Activated T-helper 1 cell treated with anti-CD3 and anti-CD28 coated beads, Interleukin-12 subunit alpha, Interleukin-12 subunit beta, Interleukin-2, Interleukin-4 antibody, amounts not matched to agents 30 ng/mL and 10 ng/mL and 1 ng/mL, durations not matched to agents 14 hours and 24 hours and 36 hours (primary cell): ENCODE data around the gene NR5A1. TPM values are rescaled to one million over a fixed set of nuclear protein-coding genes. Genes with fewer than 3 reads are reported as not detected.

Source experiments
- DNase-seq: peaks from one replicate; pipeline ENCODE4 v3.0.0; 2021; ENCODE audit warnings: low spot score
- H3K27ac Mint-ChIP-seq: one replicate; pipeline ENCODE4 v1.8.0; 2021; ENCODE audit warnings: mild to moderate bottlenecking, mixed read lengths
- H3K27me3 Mint-ChIP-seq: one replicate; pipeline ENCODE4 v1.8.0; 2022; ENCODE audit warnings: mild to moderate bottlenecking, moderate library complexity, mixed read lengths; ENCODE audit not compliant: insufficient read depth
- H3K36me3 Mint-ChIP-seq: one replicate; pipeline ENCODE4 v1.8.0; 2021; ENCODE audit warnings: low read depth, mixed read lengths
- H3K4me1 Mint-ChIP-seq: one replicate; pipeline ENCODE4 v1.8.0; 2021; ENCODE audit warnings: low read depth, mixed read lengths
- H3K4me3 Mint-ChIP-seq: one replicate; pipeline ENCODE4 v1.8.0; 2021; ENCODE audit warnings: mild to moderate bottlenecking, moderate library complexity, mixed read lengths
- H3K9me3 Mint-ChIP-seq: one replicate; pipeline ENCODE4 v1.8.0; 2021; ENCODE audit warnings: mixed read lengths
- intact Hi-C: fragments of 100-400 bp; cut with micrococcal nuclease; formaldehyde crosslinking; loops from one replicate; pipeline ENCODE4 v1.15.1; 2024
- total RNA-seq: library from RNA; stranded (reverse); gene quantifications from 2 replicates; pipeline ENCODE4 v1.2.3, GENCODE V29; 2022

Gene NR5A1
- total RNA-seq, 1 donor from 2014 or later, result not detected

DNA sequence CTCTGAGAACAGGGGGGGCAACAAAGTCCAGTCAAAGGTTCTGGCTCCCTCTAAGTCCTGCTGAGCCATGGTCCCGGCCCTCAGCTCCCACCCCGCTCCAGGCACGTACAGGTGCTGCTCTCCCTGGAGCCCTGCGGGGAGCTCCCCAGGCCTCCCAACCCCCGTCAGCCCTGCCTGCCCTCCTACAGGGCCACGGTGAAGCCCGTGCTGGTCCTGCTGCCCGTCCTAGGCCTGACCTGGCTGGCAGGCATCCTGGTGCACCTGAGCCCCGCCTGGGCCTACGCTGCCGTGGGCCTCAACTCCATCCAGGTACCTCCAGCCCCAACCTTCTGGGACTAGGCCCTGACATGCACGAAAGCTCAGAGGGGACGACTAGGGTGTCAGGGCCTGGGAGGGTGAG, 36.9 kb downstream of the NR5A1 start:
- no peaks in the 10 kb centered on the region for H3K9me3 Mint-ChIP-seq
- intact Hi-C loops, result no loop called here
- H3K4me1 Mint-ChIP-seq, result no peaks in the 10 kb centered on the region
- H3K27ac Mint-ChIP-seq, result no peak overlapping the region
- peaks cover 2% of the 10 kb centered on the region for H3K27me3 Mint-ChIP-seq
- no peaks in the 10 kb centered on the region for H3K36me3 Mint-ChIP-seq
- DNase-seq, result no peak
- H3K4me3 Mint-ChIP-seq, result no peak overlapping the region

DNA sequence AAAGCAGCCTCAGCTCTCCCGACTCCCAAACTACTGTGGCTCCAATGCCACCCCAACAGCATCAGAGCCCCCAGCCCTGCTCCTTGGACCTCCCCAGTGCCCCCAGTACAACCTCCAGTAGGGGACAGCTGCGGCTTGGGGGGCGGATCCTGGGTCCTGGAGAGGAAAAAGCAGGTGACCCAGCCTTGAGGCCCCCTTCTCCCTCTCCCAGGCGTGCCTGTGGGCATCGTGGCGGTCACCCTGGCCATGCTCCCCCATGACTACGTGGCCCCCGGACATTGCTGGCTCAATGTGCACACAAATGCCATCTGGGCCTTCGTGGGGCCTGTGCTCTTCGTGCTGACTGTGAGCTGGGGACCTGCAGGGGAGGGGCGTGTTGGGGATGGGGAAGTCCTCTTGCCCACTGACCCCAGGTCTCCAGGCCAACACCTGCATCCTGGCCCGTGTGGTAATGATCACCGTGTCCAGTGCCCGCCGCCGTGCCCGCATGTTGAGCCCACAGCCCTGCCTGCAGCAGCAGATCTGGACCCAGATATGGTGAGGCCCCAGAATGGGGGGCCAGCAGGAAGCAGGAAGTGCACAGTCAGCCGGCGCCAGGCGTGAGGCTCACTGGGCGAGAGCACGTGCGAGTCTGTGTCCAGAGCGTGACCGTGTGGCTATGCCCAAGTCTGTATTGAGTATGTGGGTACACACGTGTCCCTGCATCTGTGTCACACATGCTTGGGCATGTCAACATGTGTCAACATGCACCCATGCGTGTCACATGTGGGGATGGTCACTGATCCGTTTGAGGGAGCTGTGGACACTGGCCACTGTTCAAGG, 38.0 kb downstream of the NR5A1 start:
- Mint-ChIP-seq H3K27me3 (peaks cover 5% of the 10 kb centered on the region), H3K9me3 (no peaks in the 10 kb centered on the region), H3K4me3 (no peak overlapping the region), H3K4me1 (no peaks in the 10 kb centered on the region), H3K27ac (no peak overlapping the region), H3K36me3 (no peaks in the 10 kb centered on the region)
- intact Hi-C loops, result no loop called here
- DNase-seq, result no peak

DNA sequence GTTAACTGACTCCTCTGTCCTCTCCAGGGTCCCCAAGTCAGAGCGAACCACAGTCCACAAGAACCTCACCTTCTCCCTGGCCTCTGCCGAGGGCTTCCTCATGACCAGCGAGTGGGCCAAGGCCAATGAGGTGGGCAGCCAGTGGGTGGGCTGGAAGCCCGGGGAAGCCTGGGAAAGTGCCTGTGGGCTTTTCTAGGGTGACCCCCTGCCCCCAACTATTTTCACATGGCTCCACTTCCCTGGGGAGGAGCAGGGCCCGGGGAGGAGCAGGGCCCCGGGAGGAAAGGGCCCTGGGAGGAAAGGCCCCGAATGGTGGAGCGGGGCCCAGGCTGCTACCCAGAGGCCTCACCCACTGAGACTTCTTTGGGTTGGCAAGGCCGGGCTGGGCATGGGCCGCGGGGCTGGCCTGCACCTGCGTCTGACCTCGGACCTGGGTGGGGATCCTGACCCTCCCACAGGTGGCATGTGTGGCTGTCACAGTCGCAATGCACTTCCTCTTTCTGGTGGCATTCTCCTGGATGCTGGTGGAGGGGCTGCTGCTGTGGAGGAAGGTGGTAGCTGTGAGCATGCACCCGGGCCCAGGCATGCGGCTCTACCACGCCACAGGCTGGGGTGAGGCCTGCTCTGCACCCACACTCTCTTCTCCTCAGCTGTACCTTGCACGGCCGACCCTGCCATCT, 39.0 kb downstream of the NR5A1 start:
- Mint-ChIP-seq H3K4me3 (no peak overlapping the region), H3K27ac (no peak overlapping the region), H3K9me3 (no peaks in the 10 kb centered on the region), H3K4me1 (no peaks in the 10 kb centered on the region), H3K27me3 (peaks cover 5% of the 10 kb centered on the region), H3K36me3 (no peaks in the 10 kb centered on the region)
- intact Hi-C loops, result no loop called here
- no peak for DNase-seq

DNA sequence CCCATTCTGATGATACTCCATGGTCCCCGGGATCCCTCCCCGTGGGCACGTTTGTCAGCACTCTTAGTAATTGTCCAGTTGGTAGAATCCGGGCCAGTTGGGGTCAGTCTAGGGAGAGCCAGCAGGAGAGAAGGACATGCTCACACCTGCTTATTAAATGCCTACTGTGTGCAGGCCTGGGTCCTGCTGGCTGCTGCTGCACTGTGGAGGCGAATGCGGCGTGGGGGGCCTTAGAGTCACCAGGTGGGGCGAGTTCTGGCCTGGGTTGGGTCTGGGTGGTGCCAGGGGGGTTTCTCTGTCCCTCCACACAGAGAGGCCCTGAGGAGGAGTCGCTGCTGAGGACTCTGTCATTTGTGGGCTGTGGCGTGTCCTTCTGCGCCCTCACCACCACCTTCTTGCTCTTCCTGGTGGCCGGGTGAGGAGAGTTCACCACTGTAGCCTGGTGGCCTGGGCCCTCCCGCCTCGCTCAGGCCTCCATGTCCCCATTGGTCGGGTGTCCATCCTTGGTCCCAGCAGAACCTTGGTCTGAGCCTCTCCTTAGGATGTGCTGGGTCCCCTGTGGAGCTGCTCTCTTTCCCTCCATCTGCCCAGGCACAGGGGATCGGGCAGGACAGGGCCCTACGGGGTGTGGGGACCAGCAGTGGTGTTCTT, 39.7 kb downstream of the NR5A1 start:
- intact Hi-C loops, result no loop called here
- Mint-ChIP-seq H3K27me3 (peaks cover 8% of the 10 kb centered on the region), H3K36me3 (no peaks in the 10 kb centered on the region), H3K4me1 (no peaks in the 10 kb centered on the region), H3K27ac (no peak overlapping the region), H3K4me3 (no peak overlapping the region), H3K9me3 (no peaks in the 10 kb centered on the region)
- DNase-seq, result no peak

DNA sequence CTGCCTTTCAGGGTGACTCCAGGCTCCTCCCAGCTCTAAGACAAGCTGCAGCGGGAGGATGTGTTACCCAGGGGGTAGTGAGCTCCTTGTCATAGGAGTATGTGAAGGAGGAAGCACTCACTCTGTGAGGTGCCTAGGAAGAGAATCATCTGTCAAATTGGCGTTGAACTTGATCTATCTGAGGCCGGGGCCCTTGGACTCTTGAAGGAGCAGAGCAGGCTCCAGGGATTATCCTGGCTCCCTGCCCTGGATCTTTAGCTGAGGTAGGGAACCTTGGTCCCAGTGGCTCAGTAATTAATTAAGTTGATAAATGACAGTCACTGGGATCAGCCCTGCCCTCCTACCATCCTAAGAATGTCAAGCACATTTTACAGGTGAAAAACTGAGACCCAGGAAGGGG, 41.5 kb downstream of the NR5A1 start:
- H3K4me1 Mint-ChIP-seq, result no peaks in the 10 kb centered on the region
- H3K27me3 Mint-ChIP-seq, result peaks cover 10% of the 10 kb centered on the region
- no peak overlapping the region for H3K4me3 Mint-ChIP-seq
- H3K36me3 Mint-ChIP-seq, result no peaks in the 10 kb centered on the region
- intact Hi-C loops, result no loop called here
- no peak overlapping the region for H3K27ac Mint-ChIP-seq
- DNase-seq, result no peak
- no peaks in the 10 kb centered on the region for H3K9me3 Mint-ChIP-seq

DNA sequence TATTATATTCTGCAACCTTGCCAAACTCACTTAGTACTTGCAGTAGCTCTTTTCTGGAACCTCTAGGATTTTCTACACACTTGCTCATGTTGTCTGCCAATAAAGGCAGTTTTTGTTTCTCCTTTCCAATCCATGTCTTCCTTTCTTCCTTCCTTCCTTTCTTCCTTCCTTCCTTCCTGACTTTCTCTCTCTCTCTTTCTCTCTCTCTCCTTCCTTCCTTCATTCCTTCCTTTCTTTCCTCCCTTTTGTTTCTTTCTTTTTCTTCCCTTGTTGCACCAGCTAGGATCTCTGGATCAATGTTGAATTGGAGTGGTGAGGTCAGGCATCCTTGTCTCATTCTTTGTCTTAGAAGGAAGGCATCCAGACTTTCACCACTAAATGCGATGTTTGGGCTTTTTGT, 44.5 kb downstream of the NR5A1 start:
- no peaks in the 10 kb centered on the region for H3K9me3 Mint-ChIP-seq
- DNase-seq, result no peak
- no peaks in the 10 kb centered on the region for H3K4me1 Mint-ChIP-seq
- H3K27me3 Mint-ChIP-seq, result peaks cover 10% of the 10 kb centered on the region
- H3K27ac Mint-ChIP-seq, result no peak overlapping the region
- no peak overlapping the region for H3K4me3 Mint-ChIP-seq
- no peaks in the 10 kb centered on the region for H3K36me3 Mint-ChIP-seq
- intact Hi-C loops, result no loop called here

DNA sequence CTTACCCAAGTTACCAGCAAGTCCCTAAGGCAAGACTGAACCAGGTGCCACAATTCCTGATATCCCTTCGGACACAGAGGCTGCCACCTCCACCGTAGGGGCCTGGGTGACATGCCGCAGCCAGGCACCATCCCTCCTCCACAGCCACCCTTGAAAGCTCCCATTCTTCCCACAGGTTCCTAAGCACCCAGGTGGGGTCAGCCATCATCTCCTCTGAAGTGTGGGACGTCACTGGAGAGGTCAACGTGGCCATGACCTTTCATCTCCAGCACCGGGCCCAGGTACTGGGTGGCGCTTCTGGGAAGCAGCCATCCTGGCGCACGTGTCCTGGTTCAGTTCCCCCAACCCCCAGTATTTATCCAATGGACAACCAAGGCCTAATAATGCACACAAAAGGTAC, 48.8 kb downstream of the NR5A1 start:
- no peak for DNase-seq
- H3K9me3 Mint-ChIP-seq, result no peaks in the 10 kb centered on the region
- H3K4me3 Mint-ChIP-seq, result no peak overlapping the region
- intact Hi-C loops, result no loop called here
- H3K27me3 Mint-ChIP-seq, result peaks cover 5% of the 10 kb centered on the region
- H3K4me1 Mint-ChIP-seq, result no peaks in the 10 kb centered on the region
- H3K36me3 Mint-ChIP-seq, result no peaks in the 10 kb centered on the region
- no peak overlapping the region for H3K27ac Mint-ChIP-seq

DNA sequence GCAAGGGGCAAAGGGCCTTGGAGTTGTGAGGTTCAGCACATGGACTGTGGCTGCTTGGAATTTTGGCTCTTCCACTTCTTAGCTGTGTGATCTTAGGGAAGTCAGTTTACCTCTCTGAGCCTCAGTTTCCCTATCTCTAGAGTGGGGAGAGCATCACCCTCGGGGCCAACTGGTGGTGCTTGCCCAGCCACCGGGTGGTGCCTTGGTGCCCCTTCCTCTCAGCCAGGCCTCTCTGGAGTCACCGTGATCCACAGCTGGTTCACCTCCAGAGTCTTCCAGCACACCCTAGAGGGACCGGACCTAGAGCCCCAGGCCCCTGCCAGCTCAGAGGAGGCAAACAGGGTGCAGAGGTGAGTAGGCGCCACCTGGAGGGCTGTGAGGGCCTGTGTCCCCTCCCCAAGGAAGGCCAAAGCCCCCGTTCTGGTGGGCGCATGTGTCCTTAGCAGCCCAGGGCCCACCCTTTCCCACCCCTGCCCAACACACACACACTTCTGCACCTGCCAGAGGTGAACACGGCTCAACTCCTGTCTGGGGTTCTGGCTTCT, 49.2 kb downstream of the NR5A1 start:
- intact Hi-C loops, result no loop called here
- Mint-ChIP-seq H3K9me3 (no peaks in the 10 kb centered on the region), H3K4me3 (no peak overlapping the region)

DNA sequence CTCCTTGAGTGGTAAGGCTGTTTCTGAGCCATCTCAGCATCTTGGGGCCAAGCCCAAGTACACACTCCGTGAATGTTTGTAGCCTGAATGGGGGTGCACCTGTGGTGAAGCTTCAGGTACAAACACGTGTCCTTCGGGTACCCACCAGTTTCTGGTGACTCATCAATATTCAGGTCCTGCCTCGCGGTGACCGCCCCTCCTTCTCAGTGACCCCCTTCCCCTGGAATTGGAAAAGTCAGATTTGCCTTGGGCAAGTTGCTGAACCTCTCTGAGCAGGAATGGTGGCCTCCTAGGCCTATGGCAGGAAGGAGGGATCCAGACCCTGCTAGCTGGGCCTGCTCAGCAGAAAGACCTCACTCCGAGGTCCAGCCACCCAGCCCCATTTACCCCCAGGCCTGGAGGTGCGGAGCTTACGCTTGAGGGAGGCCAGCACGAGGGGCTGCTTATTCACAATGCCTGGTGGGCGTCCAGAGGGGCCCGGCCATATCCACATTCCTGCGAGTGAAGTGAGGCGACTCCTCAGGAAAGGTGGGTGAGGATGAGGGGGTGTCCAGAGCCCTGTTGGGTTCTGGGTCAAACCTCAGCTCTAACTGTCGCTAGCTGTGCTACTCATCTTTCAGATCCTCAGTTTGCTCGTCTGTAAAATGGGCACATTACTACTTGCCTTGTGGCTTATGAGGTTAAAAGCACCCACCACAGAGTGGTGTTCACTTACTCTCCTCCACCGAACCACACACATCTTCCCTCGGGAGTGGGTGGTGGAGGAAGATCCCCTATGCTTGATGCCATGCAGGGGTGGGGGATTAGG, 49.9 kb downstream of the NR5A1 start:
- intact Hi-C loops, result no loop called here
- Mint-ChIP-seq H3K36me3 (no peaks in the 10 kb centered on the region), H3K27ac (no peak overlapping the region), H3K4me1 (no peaks in the 10 kb centered on the region), H3K9me3 (no peaks in the 10 kb centered on the region), H3K27me3 (peaks cover 2% of the 10 kb centered on the region), H3K4me3 (no peak overlapping the region)
- DNase-seq, result no peak

More for the DNA sequence above, 49.2 kb downstream of the NR5A1 start:
- Mint-ChIP-seq H3K27me3 (peaks cover 5% of the 10 kb centered on the region), H3K4me1 (no peaks in the 10 kb centered on the region), H3K36me3 (no peaks in the 10 kb centered on the region), H3K27ac (no peak overlapping the region)
- no peak for DNase-seq

DNA sequence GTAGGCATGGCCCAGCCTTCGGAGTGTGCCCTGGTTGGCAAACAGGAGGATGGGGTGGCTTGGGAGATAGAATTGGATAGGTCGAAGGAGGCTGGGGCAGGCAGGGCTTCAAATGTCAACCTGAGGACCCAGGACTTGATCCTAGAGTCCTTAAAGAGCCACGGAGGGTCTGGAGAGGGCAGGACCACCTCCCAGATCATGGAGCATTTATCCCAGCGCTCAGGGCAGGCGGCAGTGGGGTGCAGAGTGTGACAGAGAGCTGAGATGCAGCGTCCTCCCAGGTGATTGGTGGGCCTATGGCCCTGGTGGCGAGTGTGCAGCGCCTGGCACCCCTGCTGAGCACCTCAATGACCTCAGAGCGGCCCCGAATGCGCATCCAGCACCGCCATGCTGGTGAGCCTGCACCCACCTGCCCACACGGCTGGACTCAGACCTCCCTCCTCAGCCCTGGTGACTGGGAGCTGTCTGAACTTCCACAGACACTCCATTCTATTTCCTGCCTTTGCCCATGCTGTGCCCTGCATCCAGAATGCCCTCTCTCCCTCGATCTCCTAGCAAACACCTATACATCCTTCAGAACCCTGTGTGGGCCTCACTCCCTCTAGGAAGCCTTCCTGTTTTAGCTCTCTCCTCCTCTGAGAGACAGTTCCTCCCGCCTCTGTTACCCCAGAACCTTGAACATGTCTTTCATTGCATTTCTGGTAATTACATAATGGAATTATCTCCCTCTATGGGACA, 50.7 kb downstream of the NR5A1 start:
- Mint-ChIP-seq H3K9me3 (no peaks in the 10 kb centered on the region), H3K4me3 (no peak overlapping the region), H3K27me3 (peaks cover 2% of the 10 kb centered on the region), H3K4me1 (no peaks in the 10 kb centered on the region), H3K36me3 (no peaks in the 10 kb centered on the region), H3K27ac (no peak overlapping the region)
- intact Hi-C loops, result no loop called here
- DNase-seq, result no peak

DNA sequence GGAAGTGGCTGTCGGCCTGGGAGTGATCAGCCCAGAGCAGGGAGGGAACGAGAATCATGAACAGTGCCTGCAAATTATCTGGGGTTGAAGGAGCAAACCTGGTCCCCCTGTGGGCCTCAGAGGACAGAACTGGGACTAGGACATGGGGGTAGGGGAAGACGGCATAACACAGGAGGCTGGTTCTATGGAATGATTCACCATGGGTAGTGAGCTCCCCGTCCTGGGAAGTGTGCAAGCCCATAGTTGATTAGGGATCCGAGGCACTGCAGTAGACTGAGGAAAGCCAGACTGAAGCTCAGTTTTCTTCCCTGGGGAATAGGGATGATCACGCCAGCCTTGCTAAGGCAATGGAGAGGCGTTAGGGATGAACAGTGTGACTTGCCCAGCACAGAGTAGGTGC, 51.4 kb downstream of the NR5A1 start:
- Mint-ChIP-seq H3K9me3 (no peaks in the 10 kb centered on the region), H3K36me3 (no peaks in the 10 kb centered on the region), H3K4me1 (no peaks in the 10 kb centered on the region), H3K4me3 (no peak overlapping the region), H3K27ac (no peak overlapping the region), H3K27me3 (peaks cover 3% of the 10 kb centered on the region)
- no peak for DNase-seq
- intact Hi-C loops, result no loop called here

DNA sequence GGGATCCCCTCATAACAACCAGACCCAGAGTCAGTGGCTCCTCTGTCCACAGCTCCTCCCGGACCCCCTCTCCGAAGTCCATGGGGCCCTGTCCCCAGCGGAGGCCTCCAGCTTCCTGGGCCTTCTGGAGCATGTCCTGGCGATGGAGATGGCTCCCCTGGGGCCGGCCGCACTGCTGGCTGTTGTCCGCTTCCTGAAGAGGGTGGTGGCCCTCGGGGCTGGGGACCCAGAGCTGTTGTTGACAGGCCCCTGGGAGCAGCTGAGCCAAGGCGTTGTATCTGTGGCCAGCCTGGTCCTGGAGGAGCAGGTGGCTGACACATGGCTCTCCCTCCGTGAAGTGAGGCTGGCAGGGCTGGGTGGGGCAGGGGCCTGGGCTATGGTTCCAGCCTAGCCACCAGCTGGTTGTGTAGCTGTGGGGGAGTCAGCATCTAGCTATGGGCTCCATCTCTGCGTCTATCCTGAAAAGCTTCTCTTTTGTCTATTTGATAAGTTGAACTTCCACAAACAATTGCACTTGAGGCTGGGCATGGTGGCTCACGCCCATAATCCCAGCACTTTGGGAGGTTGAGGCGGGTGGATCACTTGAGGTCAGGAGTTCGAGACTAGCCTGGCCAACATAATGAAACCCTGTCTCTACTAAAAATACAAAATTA, 52.3 kb downstream of the NR5A1 start:
- H3K4me1 Mint-ChIP-seq, result no peaks in the 10 kb centered on the region
- H3K4me3 Mint-ChIP-seq, result no peak overlapping the region
- H3K27me3 Mint-ChIP-seq, result peaks cover 4% of the 10 kb centered on the region
- H3K9me3 Mint-ChIP-seq, result no peaks in the 10 kb centered on the region
- no peak overlapping the region for H3K27ac Mint-ChIP-seq
- intact Hi-C loops, result no loop called here
- DNase-seq, result no peak
- no peaks in the 10 kb centered on the region for H3K36me3 Mint-ChIP-seq
